ENCODE results near the gene PDE5A.
A peak's percentile ranks its signal among the peaks of the same experiment; 100 is the strongest.

PDE5A gene

GRCh38 chr4:119627267-119628255, 1.0 kb downstream of the PDE5A start:
- Histone ChIP-seq H3K27me3 (ENCODE audit: control insufficient read depth, low read length) (peaks cover 36% of the 10 kb centered on the region), H3K4me2 (ENCODE audit: low read length) (peak overlapping the region; percentile 90), H3K4me3 (ENCODE audit: low read length) (peak overlapping the region; percentile 73), H3K36me3 (ENCODE audit: control insufficient read depth, low read length) (no peaks in the 10 kb centered on the region), H3F3A (ENCODE audit: control insufficient read depth, insufficient read depth) (peaks cover 4% of the 10 kb centered on the region; the same call in 1 of the 2 replicates), H3K9me3 (ENCODE audit: control insufficient read depth, insufficient read depth, low read length) (no peaks in the 10 kb centered on the region), H3K4me1 (ENCODE audit: control insufficient read depth, low read length) (peaks cover 26% of the 10 kb centered on the region), H4K20me1 (ENCODE audit: control insufficient read depth, insufficient read depth, low read depth, low read length) (no peaks in the 10 kb centered on the region), H3K27ac (ENCODE audit: low read depth, low read length) (no peak overlapping the region), H3K9me2 (replicated peaks; ENCODE audit: control insufficient read depth, low read length) (no peaks in the 10 kb centered on the region), H3K79me2 (ENCODE audit: control insufficient read depth, low read length) (no peaks in the 10 kb centered on the region)
- TF ChIP-seq CTCF (IDR thresholded peaks at IDR 0.05; ENCODE audit: low read depth, low read length, poor library complexity, severe bottlenecking): peak; percentile 38
- TF ChIP-seq EZH2phosphoT487 (IDR thresholded peaks at IDR 0.05; ENCODE audit: borderline replicate concordance, low read length): no peak; the same call in 1 of the 2 replicates

GRCh38 chr4:119626943-119627266, 1.7 kb downstream of the PDE5A start:
- H3K9me2 ChIP-seq (replicated peaks; ENCODE audit: control insufficient read depth, low read length): no peaks in the 10 kb centered on the region
- peaks cover 36% of the 10 kb centered on the region for H3K27me3 ChIP-seq (ENCODE audit: control insufficient read depth, low read length)
- H3K36me3 ChIP-seq (ENCODE audit: control insufficient read depth, low read length): no peaks in the 10 kb centered on the region

GRCh38 chr4:119626420-119626819, 2.2 kb downstream of the PDE5A start:
- Histone ChIP-seq H3K4me1 (ENCODE audit: control insufficient read depth, low read length) (peaks cover 26% of the 10 kb centered on the region), H3K4me2 (ENCODE audit: low read length) (peak overlapping the region; percentile 90; the same call in 1 of the 2 replicates), H3K9me3 (ENCODE audit: control insufficient read depth, insufficient read depth, low read length) (no peaks in the 10 kb centered on the region), H3K36me3 (ENCODE audit: control insufficient read depth, low read length) (no peaks in the 10 kb centered on the region), H4K20me1 (ENCODE audit: control insufficient read depth, insufficient read depth, low read depth, low read length) (no peaks in the 10 kb centered on the region), H3K4me3 (ENCODE audit: low read length) (no peak overlapping the region), H3K9me2 (replicated peaks; ENCODE audit: control insufficient read depth, low read length) (no peaks in the 10 kb centered on the region), H3F3A (ENCODE audit: control insufficient read depth, insufficient read depth) (peaks cover 4% of the 10 kb centered on the region; the same call in 1 of the 2 replicates), H3K27ac (ENCODE audit: low read depth, low read length) (no peak overlapping the region), H3K79me2 (ENCODE audit: control insufficient read depth, low read length) (no peaks in the 10 kb centered on the region), H3K27me3 (ENCODE audit: control insufficient read depth, low read length) (peaks cover 36% of the 10 kb centered on the region)
- no peak for TF ChIP-seq CTCF (IDR thresholded peaks at IDR 0.05; ENCODE audit: low read depth, low read length, poor library complexity, severe bottlenecking)
- no peak for TF ChIP-seq EZH2phosphoT487 (IDR thresholded peaks at IDR 0.05; ENCODE audit: borderline replicate concordance, low read length)

More at GRCh38 chr4:119626943-119627266, 1.7 kb downstream of the PDE5A start:
- TF ChIP-seq CTCF (IDR thresholded peaks at IDR 0.05; ENCODE audit: low read depth, low read length, poor library complexity, severe bottlenecking): no peak
- TF ChIP-seq EZH2phosphoT487 (IDR thresholded peaks at IDR 0.05; ENCODE audit: borderline replicate concordance, low read length): no peak
- Histone ChIP-seq H4K20me1 (ENCODE audit: control insufficient read depth, insufficient read depth, low read depth, low read length) (no peaks in the 10 kb centered on the region), H3K4me2 (ENCODE audit: low read length) (peak overlapping the region; percentile 90), H3K4me1 (ENCODE audit: control insufficient read depth, low read length) (peaks cover 26% of the 10 kb centered on the region), H3K4me3 (ENCODE audit: low read length) (peak overlapping the region; percentile 73), H3F3A (ENCODE audit: control insufficient read depth, insufficient read depth) (peaks cover 4% of the 10 kb centered on the region; the same call in 1 of the 2 replicates), H3K9me3 (ENCODE audit: control insufficient read depth, insufficient read depth, low read length) (no peaks in the 10 kb centered on the region), H3K27ac (ENCODE audit: low read depth, low read length) (no peak overlapping the region), H3K79me2 (ENCODE audit: control insufficient read depth, low read length) (no peaks in the 10 kb centered on the region)
